Panc1 (cell line): ENCODE data around the gene PSMD13. TPM values are rescaled to one million over a fixed set of nuclear protein-coding genes. Genes with fewer than 3 reads are reported as not detected.
A peak's percentile ranks its signal among the peaks of the same experiment; 100 is the strongest.

Source experiments
- ATAC-seq: fragments of 200-7000 bp; cut with Tn5 transposase; 2 replicates; pipeline ENCODE4 v1.9.1; 2020; ENCODE audit warnings: mild to moderate bottlenecking, moderate library complexity
- BruUV-seq: library from RNA; stranded (reverse); fragments of 400-500 nt; replicated peaks from 2 replicates; lab custom pipeline; 2021; lab: Mats Ljungman, UMichigan
- CTCF ChIA-PET: fragments of 300-600 bp; sonication (Branson Sonifier 250); formaldehyde crosslinking; loops from one replicate; lab custom pipeline; 2022; ENCODE audit warnings: antibody characterized with exemption; lab: Charles Lee
- POLR2A ChIA-PET: fragments of 300-600 bp; sonication (Branson Sonifier 250); formaldehyde crosslinking; loops from one replicate; lab custom pipeline; 2022; ENCODE audit warnings: antibody characterized with exemption; lab: Charles Lee
- DNase-seq: peaks from one replicate; pipeline ENCODE4 v3.0.0-alpha.2; 2010; ENCODE audit warnings: low read depth, low spot score
- H3K27ac ChIP-seq: 2 replicates; pipeline ENCODE4 v1.5.1; 2011; ENCODE audit warnings: mild to moderate bottlenecking, low read length, inconsistent platforms
- H3K27me3 ChIP-seq: fragments of 200-500 bp; sonication (Bioruptor generic); 2 replicates; pipeline ENCODE4 v1.6.0; 2014; ENCODE audit warnings: low read length, inconsistent platforms; ENCODE audit not compliant: control insufficient read depth, insufficient read depth
- H3K36me3 ChIP-seq: fragments of 200-500 bp; sonication (Bioruptor generic); 2 replicates; pipeline ENCODE4 v1.5.1; 2014; ENCODE audit warnings: inconsistent platforms, mild to moderate bottlenecking, low read length, moderate library complexity; ENCODE audit not compliant: control insufficient read depth, insufficient read depth
- H3K4me1 ChIP-seq: 2 replicates; pipeline ENCODE4 v1.5.1; 2011; ENCODE audit warnings: inconsistent platforms, mild to moderate bottlenecking, low read length, moderate library complexity; ENCODE audit not compliant: control insufficient read depth, insufficient read depth
- H3K4me3 ChIP-seq, 2 experiments: 2 replicates each; pipeline ENCODE4 v1.5.1; 2011 to 2012; ENCODE audit warnings: low read depth in 2 of 2, low read length in 2 of 2, mild to moderate bottlenecking in 2 of 2, inconsistent platforms in 1 of 2, moderate library complexity in 1 of 2
- H3K9me3 ChIP-seq: fragments of 200-500 bp; sonication (Bioruptor generic); 2 replicates; pipeline ENCODE4 v1.5.1; 2014; ENCODE audit warnings: low read depth, mild to moderate bottlenecking, inconsistent platforms, low read length, moderate library complexity; ENCODE audit not compliant: control insufficient read depth, insufficient read depth
- CTCF ChIP-seq: fragments of 450-650 bp; IDR thresholded peaks from 2 replicates; pipeline ENCODE4 v1.5.1; 2017; ENCODE audit warnings: mild to moderate bottlenecking
- POLR2AphosphoS5 ChIP-seq: IDR thresholded peaks from 2 replicates; pipeline ENCODE4 v1.6.1; 2012; ENCODE audit warnings: mild to moderate bottlenecking, low read depth, low read length, moderate library complexity
- REST ChIP-seq, 2 experiments: IDR thresholded peaks; 2 replicates each; pipeline ENCODE4 v1.6.1; 2011 to 2012; ENCODE audit warnings: low read depth in 2 of 2, control low read depth in 1 of 2, low read length in 1 of 2, mild to moderate bottlenecking in 1 of 2, moderate library complexity in 1 of 2; ENCODE audit not compliant: insufficient read depth in 1 of 2
- SIN3A ChIP-seq: IDR thresholded peaks from 2 replicates; pipeline ENCODE4 v1.6.1; 2012; ENCODE audit warnings: low read depth, mild to moderate bottlenecking, low read length, moderate library complexity, borderline replicate concordance; ENCODE audit not compliant: insufficient read depth
- TCF7L2 ChIP-seq: IDR thresholded peaks from 2 replicates; pipeline ENCODE4 v1.6.1; 2011; ENCODE audit warnings: mild to moderate bottlenecking, low read depth, low read length, inconsistent platforms
- in situ Hi-C: cut with HindIII; loops from 2 replicates; pipeline ENCODE4 v1.10.0; 2016; ENCODE audit warnings: low sequenced_read_pairs, low pct_unique_long_range_greater_than_20kb
- intact Hi-C: fragments of 100-400 bp; cut with micrococcal nuclease; formaldehyde crosslinking; loops from one replicate; pipeline ENCODE4 v1.10.0; 2022; ENCODE audit not compliant: unreplicated experiment
- total RNA-seq: library from RNA; stranded (reverse); gene quantifications from one replicate; pipeline ENCODE4 v1.2.1, GENCODE V29; 2021; ENCODE audit not compliant: unreplicated experiment

The PSMD13 gene
- total RNA-seq, 1 experiment from 2014 or later = 271 TPM

GRCh38 chr11:287821-288477, 51.2 kb downstream of the PSMD13 start:
- CTCF ChIA-PET = no interaction called here
- Histone ChIP-seq H3K27me3 (no peaks in the 10 kb centered on the region), H3K27ac (peak overlapping the region; percentile 57), H3K9me3 (no peaks in the 10 kb centered on the region), H3K36me3 (no peaks in the 10 kb centered on the region), H3K4me3 (peak overlapping the region; percentile 68 to 83), H3K4me1 (peaks cover 20% of the 10 kb centered on the region)
- no peak for DNase-seq
- no peak for TF ChIP-seq TCF7L2
- POLR2A ChIA-PET = no interaction called here
- BruUV-seq = no TSS peak
- intact Hi-C loops (no loop called here), in situ Hi-C loops (no loop called here)
- peak; percentile 36 for ATAC-seq

GRCh38 chr11:288478-289397, 52.0 kb downstream of the PSMD13 start, which contains the start of gene PGGHG:
PGGHG (plus strand) TSS chr11:289126; CDS start chr11:289817, 691 bp downstream.
- Histone ChIP-seq H3K36me3 (no peaks in the 10 kb centered on the region), H3K27me3 (no peaks in the 10 kb centered on the region), H3K9me3 (no peaks in the 10 kb centered on the region), H3K27ac (peak within 1 kb of the TSS; percentile 86), H3K4me1 (peaks cover 26% of the 10 kb centered on the region), H3K4me3 (peak within 1 kb of the TSS; percentile 68 to 83)
- no TSS peak for BruUV-seq
- CTCF ChIA-PET = interaction anchor here (0.5 kb wide), 1 partner anchor 118 kb away, joined by 3 read pairs; no protein-coding TSS in a partner anchor
- intact Hi-C loops = no loop called here
- TF ChIP-seq TCF7L2 (no peak), POLR2AphosphoS5 (peak; percentile 25; the same call in 1 of the 2 replicates), SIN3A (peak; percentile 69; the same call in 1 of the 2 replicates), CTCF (no peak), REST (IDR thresholded peaks at IDR 0.05; ENCODE audit: insufficient read depth in 1 of 2, low read depth in 2 of 2, low read length in 1 of 2) (no peak)
- POLR2A ChIA-PET = interaction anchor here (0.7 to 1.1 kb wide), 2 partner anchors 8 to 20 kb away, joined by 3 to 7 read pairs; no protein-coding TSS in a partner anchor
- in situ Hi-C loops = no loop called here
- no peak for DNase-seq
- ATAC-seq = peak; percentile 84
